Gastrocnemius medialis (tissue), 4 donors: Measurements from ENCODE around the gene ROGDI.

ENCODE experiments used
- POLR2A ChIP-seq, 2 donors: fragments of 450-650 bp; IDR thresholded peaks; one replicate each; pipeline ENCODE4 v1.6.1; 2017; ENCODE audit warnings: antibody characterized with exemption in 2 of 2, mild to moderate bottlenecking in 2 of 2, moderate library complexity in 2 of 2
- TF ChIP-seq, protein P1 (sequence below), 5 experiments: fragments of 450-650 bp in 3 of 5; fragments of 200-600 bp in 2 of 5; sonication (generic) in 2 of 5; IDR thresholded peaks in 4 of 5; conservative IDR thresholded peaks in 1 of 5; 1 replicate in 4 of 5; 2 replicates in 1 of 5; pipeline ENCODE4 v1.5.1; 2016 to 2019; ENCODE audit warnings: antibody characterized with exemption in 5 of 5, mild to moderate bottlenecking in 3 of 5, moderate library complexity in 3 of 5

DNA sequence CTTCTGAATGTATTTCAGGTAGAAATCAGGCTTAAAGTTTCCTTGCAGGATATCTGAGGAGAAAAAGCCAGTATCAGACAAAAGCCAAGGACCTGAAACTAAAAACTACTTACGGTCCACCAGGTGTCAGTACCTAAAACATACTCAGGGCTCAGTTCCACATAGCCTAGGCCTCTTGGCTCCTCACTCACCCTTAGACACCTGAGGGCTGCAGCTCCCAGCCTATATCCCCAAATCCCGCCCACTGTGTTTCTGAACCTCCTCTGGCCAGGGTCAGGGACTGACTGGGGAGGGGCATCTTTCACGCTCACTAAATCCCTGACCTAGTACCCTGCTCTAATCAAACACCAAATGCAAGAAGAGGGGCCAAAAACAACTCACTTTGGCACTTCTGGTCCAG, 8.8 kb upstream of the ROGDI start:
- TF ChIP-seq, protein P1, sequence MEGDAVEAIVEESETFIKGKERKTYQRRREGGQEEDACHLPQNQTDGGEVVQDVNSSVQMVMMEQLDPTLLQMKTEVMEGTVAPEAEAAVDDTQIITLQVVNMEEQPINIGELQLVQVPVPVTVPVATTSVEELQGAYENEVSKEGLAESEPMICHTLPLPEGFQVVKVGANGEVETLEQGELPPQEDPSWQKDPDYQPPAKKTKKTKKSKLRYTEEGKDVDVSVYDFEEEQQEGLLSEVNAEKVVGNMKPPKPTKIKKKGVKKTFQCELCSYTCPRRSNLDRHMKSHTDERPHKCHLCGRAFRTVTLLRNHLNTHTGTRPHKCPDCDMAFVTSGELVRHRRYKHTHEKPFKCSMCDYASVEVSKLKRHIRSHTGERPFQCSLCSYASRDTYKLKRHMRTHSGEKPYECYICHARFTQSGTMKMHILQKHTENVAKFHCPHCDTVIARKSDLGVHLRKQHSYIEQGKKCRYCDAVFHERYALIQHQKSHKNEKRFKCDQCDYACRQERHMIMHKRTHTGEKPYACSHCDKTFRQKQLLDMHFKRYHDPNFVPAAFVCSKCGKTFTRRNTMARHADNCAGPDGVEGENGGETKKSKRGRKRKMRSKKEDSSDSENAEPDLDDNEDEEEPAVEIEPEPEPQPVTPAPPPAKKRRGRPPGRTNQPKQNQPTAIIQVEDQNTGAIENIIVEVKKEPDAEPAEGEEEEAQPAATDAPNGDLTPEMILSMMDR (IDR thresholded peaks at IDR 0.05 in 4 of 5, conservative IDR thresholded peaks at IDR 0.05 in 1 of 5) = no peak
- TF ChIP-seq POLR2A (IDR thresholded peaks at IDR 0.05) = no peak
